ENCODE data around the gene DDX3X. TPM values are rescaled to one million over a fixed set of nuclear protein-coding genes. Genes with fewer than 3 reads are reported as not detected.

DDX3X gene
- total RNA-seq, 1 experiment from 2014 or later: 228 TPM

DNA sequence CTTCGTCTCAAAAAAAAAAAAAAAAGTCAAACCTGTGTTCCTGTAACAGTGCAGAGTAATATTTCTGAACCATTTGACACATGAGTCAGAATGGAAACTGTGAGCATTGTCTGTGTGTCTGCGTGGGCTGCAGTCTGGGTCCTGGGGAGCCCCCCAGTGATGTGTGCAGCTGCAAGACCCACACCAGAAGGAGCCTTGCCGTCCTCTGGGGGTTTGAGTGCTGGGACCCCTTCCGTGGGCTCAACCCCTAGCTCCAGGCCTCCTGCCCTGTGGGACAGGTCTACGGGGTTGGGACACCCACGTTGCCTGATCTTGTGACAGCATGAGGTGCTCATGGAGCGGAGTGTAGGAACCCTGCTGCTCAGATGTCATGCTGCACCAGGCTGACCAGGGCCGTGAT, 43.7 kb downstream of the DDX3X start:
- ATAC-seq (no peak), DNase-seq (ENCODE audit: low spot score) (no peak)
- no peak for TF ChIP-seq FOXJ3 (CRISPR knock-in tag; IDR thresholded peaks at IDR 0.05; ENCODE audit: borderline replicate concordance)
- TF ChIP-seq, protein P1, sequence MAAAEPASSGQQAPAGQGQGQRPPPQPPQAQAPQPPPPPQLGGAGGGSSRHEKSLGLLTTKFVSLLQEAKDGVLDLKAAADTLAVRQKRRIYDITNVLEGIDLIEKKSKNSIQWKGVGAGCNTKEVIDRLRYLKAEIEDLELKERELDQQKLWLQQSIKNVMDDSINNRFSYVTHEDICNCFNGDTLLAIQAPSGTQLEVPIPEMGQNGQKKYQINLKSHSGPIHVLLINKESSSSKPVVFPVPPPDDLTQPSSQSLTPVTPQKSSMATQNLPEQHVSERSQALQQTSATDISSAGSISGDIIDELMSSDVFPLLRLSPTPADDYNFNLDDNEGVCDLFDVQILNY (CRISPR knock-in tag; IDR thresholded peaks at IDR 0.05): no peak
- no peak for TF ChIP-seq EMX1 (CRISPR knock-in tag; IDR thresholded peaks at IDR 0.05)
- TF ChIP-seq TCF7 (CRISPR knock-in tag; IDR thresholded peaks at IDR 0.05; ENCODE audit: low read depth): no peak
- TF ChIP-seq ELF4 (CRISPR knock-in tag; IDR thresholded peaks at IDR 0.05; ENCODE audit: low read depth): no peak
- TF ChIP-seq, protein P2, sequence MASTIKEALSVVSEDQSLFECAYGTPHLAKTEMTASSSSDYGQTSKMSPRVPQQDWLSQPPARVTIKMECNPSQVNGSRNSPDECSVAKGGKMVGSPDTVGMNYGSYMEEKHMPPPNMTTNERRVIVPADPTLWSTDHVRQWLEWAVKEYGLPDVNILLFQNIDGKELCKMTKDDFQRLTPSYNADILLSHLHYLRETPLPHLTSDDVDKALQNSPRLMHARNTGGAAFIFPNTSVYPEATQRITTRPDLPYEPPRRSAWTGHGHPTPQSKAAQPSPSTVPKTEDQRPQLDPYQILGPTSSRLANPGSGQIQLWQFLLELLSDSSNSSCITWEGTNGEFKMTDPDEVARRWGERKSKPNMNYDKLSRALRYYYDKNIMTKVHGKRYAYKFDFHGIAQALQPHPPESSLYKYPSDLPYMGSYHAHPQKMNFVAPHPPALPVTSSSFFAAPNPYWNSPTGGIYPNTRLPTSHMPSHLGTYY (CRISPR knock-in tag; IDR thresholded peaks at IDR 0.05): no peak
- TF ChIP-seq, protein P3, sequence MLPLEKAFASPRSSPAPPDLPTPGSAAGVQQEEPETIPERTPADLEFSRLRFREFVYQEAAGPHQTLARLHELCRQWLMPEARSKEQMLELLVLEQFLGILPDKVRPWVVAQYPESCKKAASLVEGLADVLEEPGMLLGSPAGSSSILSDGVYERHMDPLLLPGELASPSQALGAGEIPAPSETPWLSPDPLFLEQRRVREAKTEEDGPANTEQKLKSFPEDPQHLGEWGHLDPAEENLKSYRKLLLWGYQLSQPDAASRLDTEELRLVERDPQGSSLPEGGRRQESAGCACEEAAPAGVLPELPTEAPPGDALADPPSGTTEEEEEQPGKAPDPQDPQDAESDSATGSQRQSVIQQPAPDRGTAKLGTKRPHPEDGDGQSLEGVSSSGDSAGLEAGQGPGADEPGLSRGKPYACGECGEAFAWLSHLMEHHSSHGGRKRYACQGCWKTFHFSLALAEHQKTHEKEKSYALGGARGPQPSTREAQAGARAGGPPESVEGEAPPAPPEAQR (CRISPR knock-in tag; IDR thresholded peaks at IDR 0.05): no peak
- TF ChIP-seq ZNF219 (CRISPR knock-in tag; IDR thresholded peaks at IDR 0.05; ENCODE audit: borderline replicate concordance): no peak
- TF ChIP-seq, protein P4, sequence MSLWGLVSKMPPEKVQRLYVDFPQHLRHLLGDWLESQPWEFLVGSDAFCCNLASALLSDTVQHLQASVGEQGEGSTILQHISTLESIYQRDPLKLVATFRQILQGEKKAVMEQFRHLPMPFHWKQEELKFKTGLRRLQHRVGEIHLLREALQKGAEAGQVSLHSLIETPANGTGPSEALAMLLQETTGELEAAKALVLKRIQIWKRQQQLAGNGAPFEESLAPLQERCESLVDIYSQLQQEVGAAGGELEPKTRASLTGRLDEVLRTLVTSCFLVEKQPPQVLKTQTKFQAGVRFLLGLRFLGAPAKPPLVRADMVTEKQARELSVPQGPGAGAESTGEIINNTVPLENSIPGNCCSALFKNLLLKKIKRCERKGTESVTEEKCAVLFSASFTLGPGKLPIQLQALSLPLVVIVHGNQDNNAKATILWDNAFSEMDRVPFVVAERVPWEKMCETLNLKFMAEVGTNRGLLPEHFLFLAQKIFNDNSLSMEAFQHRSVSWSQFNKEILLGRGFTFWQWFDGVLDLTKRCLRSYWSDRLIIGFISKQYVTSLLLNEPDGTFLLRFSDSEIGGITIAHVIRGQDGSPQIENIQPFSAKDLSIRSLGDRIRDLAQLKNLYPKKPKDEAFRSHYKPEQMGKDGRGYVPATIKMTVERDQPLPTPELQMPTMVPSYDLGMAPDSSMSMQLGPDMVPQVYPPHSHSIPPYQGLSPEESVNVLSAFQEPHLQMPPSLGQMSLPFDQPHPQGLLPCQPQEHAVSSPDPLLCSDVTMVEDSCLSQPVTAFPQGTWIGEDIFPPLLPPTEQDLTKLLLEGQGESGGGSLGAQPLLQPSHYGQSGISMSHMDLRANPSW (CRISPR knock-in tag; conservative IDR thresholded peaks at IDR 0.05; ENCODE audit: low read depth): no peak
- no peak for TF ChIP-seq ZNF416 (CRISPR knock-in tag; IDR thresholded peaks at IDR 0.05)
- TF ChIP-seq, protein P5, sequence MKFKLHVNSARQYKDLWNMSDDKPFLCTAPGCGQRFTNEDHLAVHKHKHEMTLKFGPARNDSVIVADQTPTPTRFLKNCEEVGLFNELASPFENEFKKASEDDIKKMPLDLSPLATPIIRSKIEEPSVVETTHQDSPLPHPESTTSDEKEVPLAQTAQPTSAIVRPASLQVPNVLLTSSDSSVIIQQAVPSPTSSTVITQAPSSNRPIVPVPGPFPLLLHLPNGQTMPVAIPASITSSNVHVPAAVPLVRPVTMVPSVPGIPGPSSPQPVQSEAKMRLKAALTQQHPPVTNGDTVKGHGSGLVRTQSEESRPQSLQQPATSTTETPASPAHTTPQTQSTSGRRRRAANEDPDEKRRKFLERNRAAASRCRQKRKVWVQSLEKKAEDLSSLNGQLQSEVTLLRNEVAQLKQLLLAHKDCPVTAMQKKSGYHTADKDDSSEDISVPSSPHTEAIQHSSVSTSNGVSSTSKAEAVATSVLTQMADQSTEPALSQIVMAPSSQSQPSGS (CRISPR knock-in tag; IDR thresholded peaks at IDR 0.05; ENCODE audit: borderline replicate concordance, low read depth): no peak
- TF ChIP-seq NR3C1 (CRISPR knock-in tag; conservative IDR thresholded peaks at IDR 0.05; ENCODE audit: low read depth): no peak
- TF ChIP-seq NFATC4 (CRISPR knock-in tag; IDR thresholded peaks at IDR 0.05): no peak
- TF ChIP-seq NFE2L1 (CRISPR knock-in tag; IDR thresholded peaks at IDR 0.05): no peak
- no peak for TF ChIP-seq NR1H2 (CRISPR knock-in tag; IDR thresholded peaks at IDR 0.05)
- Mint-ChIP-seq H3K27me3 (ENCODE audit: low read depth) (no peaks in the 10 kb centered on the region), H3K36me3 (no peaks in the 10 kb centered on the region), H3K27ac (no peak overlapping the region), H3K4me3 (no peak overlapping the region), H3K9me3 (no peaks in the 10 kb centered on the region), H3K4me1 (peaks cover 5% of the 10 kb centered on the region)
- CTCF ChIA-PET: no interaction called here
- POLR2A ChIA-PET: no interaction called here

DNA sequence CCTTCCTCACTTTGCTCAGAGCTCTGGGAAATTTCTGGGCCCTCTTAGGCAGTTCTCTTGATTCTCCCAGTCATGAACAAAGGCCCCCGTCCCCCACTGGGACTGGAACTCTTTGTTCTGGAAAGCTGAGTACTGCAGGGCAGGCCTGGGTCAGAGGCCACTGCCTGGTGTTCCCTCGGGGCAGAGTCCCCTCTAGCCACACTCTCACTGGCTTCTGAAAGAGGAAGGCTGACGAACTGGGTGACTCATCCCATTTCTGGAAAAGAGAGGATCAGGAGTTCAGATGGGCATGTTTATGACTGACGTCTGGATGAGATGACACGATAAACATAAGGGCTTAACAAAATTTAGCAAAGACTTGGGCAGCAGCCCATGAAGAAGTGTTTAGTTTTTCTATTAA, 47.7 kb downstream of the DDX3X start:
- H3K36me3 Mint-ChIP-seq: no peaks in the 10 kb centered on the region
- H3K9me3 Mint-ChIP-seq: no peaks in the 10 kb centered on the region
- peak; percentile 68 for ATAC-seq
- no peak overlapping the region for H3K4me3 Mint-ChIP-seq
- peak; percentile 28 for DNase-seq (ENCODE audit: low spot score)
- POLR2A ChIA-PET: no interaction called here
- peaks cover 24% of the 10 kb centered on the region for H3K4me1 Mint-ChIP-seq
- CTCF ChIA-PET: no interaction called here
- H3K27ac Mint-ChIP-seq: peak overlapping the region; percentile 74
- no peaks in the 10 kb centered on the region; the same call in 1 of the 2 replicates for H3K27me3 Mint-ChIP-seq (ENCODE audit: low read depth)
- TF ChIP-seq CBFB (CRISPR knock-in tag; IDR thresholded peaks at IDR 0.05; ENCODE audit: low read depth) (no peak), TP53 (CRISPR knock-in tag; IDR thresholded peaks at IDR 0.05) (no peak), JUN (CRISPR knock-in tag; IDR thresholded peaks at IDR 0.05) (no peak)
- TF ChIP-seq, protein P6, sequence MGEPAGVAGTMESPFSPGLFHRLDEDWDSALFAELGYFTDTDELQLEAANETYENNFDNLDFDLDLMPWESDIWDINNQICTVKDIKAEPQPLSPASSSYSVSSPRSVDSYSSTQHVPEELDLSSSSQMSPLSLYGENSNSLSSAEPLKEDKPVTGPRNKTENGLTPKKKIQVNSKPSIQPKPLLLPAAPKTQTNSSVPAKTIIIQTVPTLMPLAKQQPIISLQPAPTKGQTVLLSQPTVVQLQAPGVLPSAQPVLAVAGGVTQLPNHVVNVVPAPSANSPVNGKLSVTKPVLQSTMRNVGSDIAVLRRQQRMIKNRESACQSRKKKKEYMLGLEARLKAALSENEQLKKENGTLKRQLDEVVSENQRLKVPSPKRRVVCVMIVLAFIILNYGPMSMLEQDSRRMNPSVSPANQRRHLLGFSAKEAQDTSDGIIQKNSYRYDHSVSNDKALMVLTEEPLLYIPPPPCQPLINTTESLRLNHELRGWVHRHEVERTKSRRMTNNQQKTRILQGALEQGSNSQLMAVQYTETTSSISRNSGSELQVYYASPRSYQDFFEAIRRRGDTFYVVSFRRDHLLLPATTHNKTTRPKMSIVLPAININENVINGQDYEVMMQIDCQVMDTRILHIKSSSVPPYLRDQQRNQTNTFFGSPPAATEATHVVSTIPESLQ (CRISPR knock-in tag; IDR thresholded peaks at IDR 0.05): no peak
- TF ChIP-seq, protein P7, sequence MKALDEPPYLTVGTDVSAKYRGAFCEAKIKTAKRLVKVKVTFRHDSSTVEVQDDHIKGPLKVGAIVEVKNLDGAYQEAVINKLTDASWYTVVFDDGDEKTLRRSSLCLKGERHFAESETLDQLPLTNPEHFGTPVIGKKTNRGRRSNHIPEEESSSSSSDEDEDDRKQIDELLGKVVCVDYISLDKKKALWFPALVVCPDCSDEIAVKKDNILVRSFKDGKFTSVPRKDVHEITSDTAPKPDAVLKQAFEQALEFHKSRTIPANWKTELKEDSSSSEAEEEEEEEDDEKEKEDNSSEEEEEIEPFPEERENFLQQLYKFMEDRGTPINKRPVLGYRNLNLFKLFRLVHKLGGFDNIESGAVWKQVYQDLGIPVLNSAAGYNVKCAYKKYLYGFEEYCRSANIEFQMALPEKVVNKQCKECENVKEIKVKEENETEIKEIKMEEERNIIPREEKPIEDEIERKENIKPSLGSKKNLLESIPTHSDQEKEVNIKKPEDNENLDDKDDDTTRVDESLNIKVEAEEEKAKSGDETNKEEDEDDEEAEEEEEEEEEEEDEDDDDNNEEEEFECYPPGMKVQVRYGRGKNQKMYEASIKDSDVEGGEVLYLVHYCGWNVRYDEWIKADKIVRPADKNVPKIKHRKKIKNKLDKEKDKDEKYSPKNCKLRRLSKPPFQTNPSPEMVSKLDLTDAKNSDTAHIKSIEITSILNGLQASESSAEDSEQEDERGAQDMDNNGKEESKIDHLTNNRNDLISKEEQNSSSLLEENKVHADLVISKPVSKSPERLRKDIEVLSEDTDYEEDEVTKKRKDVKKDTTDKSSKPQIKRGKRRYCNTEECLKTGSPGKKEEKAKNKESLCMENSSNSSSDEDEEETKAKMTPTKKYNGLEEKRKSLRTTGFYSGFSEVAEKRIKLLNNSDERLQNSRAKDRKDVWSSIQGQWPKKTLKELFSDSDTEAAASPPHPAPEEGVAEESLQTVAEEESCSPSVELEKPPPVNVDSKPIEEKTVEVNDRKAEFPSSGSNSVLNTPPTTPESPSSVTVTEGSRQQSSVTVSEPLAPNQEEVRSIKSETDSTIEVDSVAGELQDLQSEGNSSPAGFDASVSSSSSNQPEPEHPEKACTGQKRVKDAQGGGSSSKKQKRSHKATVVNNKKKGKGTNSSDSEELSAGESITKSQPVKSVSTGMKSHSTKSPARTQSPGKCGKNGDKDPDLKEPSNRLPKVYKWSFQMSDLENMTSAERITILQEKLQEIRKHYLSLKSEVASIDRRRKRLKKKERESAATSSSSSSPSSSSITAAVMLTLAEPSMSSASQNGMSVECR (CRISPR knock-in tag; IDR thresholded peaks at IDR 0.05; ENCODE audit: borderline replicate concordance): no peak
- TF ChIP-seq, protein P8, sequence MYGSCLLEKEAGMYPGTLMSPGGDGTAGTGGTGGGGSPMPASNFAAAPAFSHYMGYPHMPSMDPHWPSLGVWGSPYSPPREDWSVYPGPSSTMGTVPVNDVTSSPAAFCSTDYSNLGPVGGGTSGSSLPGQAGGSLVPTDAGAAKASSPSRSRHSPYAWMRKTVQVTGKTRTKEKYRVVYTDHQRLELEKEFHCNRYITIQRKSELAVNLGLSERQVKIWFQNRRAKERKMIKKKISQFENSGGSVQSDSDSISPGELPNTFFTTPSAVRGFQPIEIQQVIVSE (CRISPR knock-in tag; IDR thresholded peaks at IDR 0.05; ENCODE audit: borderline replicate concordance): no peak
